ENCODE data around the gene RGS9.
A peak's percentile ranks its signal among the peaks of the same experiment; 100 is the strongest.

RGS9 gene

DNA sequence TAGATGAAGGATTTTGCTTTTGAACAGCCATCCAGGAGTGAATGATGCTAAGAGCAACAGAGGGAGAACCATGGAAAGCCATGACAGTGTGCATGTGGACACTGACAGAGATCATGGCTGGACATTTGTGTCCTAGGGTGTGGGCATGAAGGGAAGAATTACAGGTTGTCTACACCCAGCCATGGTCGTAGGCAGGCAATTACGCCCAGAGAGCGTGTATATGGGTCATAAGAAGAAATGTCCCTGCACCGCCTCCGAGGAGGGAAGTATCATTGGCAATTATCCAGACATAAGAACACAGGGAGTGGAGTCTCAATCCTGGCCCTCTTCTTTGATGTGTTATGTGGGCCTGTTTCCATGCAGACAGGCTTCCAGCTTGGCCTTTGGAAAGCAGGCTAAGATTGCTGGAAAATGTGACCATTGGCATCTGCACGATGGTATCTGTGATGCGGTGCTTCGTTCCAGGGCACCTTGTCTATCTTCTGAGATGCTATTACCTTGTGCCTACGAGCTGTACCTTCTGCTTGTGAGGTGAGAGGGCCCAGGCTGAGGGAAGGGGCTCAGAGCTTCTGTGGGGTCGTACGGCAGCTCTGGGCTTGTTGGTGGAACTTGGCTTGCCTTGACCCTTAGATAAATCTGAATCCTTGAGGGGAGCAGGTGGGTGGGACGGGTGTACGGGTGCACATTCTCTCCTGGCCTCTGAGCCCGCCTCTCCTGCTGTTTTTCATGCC is 19.8 kb downstream of the RGS9 start:
- Mint-ChIP-seq H3K9me3 (no peaks in the 10 kb centered on the region), H3K4me1 (ENCODE audit: low read depth) (peaks cover 7% of the 10 kb centered on the region), H3K27ac (no peak overlapping the region), H3K36me3 (ENCODE audit: low read depth) (peaks cover 5% of the 10 kb centered on the region), H3K27me3 (ENCODE audit: low read depth) (peaks cover 2% of the 10 kb centered on the region), H3K4me3 (no peak overlapping the region)

DNA sequence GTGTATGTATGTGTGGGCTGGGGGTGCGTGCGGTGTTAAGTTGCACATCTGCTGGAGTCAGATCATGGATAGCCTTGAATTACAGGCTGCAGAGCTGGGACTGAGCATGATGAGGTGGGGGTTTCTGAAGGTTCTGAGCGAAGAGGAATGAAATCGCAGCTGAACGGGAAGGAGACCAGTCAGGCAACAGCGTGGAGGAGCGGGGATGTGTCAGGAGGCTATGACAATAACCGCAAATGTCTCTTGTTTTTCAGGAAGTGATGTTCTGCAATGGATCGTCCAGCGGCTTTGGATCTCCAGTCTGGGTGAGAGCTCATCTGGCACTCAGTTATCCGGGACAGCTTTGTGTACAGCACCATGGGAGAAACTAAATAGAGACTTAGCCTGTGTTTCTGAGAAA is 20.9 kb downstream of the RGS9 start:
- Mint-ChIP-seq H3K4me3 (no peak overlapping the region), H3K4me1 (ENCODE audit: low read depth) (peaks cover 7% of the 10 kb centered on the region), H3K27me3 (ENCODE audit: low read depth) (no peaks in the 10 kb centered on the region), H3K9me3 (no peaks in the 10 kb centered on the region), H3K27ac (no peak overlapping the region), H3K36me3 (ENCODE audit: low read depth) (peaks cover 5% of the 10 kb centered on the region)

DNA sequence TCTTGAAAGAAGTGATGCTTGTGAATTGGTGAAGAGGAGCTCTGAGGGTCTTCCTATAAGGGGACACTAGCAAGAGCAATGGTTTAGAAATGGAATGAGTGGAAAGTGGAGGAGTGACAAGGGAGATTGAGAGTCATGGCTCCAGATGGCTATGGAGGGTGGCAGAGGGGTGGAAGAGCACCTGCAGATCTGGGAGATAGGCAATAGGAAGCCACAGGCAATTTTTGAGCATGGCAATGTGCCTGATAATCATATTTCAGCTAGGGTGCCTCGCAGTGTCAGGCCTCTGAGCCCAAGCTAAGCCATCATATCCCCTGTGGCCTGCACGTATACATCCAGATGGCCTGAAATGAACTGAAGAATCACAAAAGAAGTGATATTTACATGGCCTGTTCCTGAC is 21.5 kb downstream of the RGS9 start:
- Mint-ChIP-seq H3K9me3 (no peaks in the 10 kb centered on the region), H3K27ac (no peak overlapping the region), H3K4me1 (ENCODE audit: low read depth) (peaks cover 11% of the 10 kb centered on the region), H3K36me3 (ENCODE audit: low read depth) (peaks cover 5% of the 10 kb centered on the region), H3K4me3 (no peak overlapping the region), H3K27me3 (ENCODE audit: low read depth) (no peaks in the 10 kb centered on the region)

DNA sequence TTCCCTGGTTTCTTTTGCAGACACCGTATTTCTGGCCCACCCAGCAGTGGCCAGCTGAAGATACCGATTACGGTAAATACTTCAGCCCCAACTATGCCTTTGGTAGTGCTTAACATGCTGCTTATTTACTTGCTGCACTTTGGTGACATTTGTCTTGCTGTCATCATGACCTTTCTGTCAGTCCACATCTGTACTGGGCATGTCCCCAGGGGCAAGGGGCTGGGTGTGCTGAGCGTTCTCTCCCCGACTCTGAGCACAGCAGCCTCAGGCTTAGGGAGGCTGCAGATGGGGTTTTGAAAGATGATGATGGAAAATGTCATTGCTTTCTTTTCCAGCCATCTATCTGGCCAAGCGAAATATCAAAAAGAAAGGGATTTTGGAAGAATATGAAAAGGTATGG is 23.3 kb downstream of the RGS9 start:
- Mint-ChIP-seq H3K4me3 (no peak overlapping the region), H3K4me1 (ENCODE audit: low read depth) (peaks cover 24% of the 10 kb centered on the region), H3K27ac (no peak overlapping the region), H3K27me3 (ENCODE audit: low read depth) (no peaks in the 10 kb centered on the region), H3K36me3 (ENCODE audit: low read depth) (peaks cover 4% of the 10 kb centered on the region), H3K9me3 (no peaks in the 10 kb centered on the region)

DNA sequence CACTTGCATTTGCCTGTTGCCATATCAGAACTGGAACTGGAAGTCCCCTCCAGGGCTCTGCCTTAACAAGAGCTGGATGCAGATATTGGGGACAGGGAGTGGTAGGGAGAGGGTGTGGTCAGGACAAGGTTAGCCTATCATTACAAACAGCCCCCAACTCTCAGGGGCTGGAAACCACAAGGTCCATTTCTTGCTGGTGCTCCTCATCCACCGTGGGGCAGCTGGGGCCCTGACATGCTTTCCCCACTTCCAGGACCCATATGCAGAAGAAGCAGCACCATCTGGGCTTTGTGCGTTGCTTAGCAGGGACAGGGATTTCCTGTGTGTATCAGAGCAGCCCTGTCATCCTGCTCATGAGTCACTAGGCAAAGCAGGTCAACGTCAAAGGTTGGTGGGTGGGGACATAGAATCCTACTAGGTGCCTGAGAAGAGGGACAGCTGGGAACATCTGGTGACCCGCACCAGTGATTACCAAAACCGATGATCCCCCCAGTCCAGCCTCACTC is 26.9 kb downstream of the RGS9 start:
- Mint-ChIP-seq H3K4me3 (no peak overlapping the region), H3K27me3 (ENCODE audit: low read depth) (no peaks in the 10 kb centered on the region), H3K9me3 (no peaks in the 10 kb centered on the region), H3K27ac (peak overlapping the region; percentile 38), H3K36me3 (ENCODE audit: low read depth) (peaks cover 3% of the 10 kb centered on the region), H3K4me1 (ENCODE audit: low read depth) (peaks cover 24% of the 10 kb centered on the region)

DNA sequence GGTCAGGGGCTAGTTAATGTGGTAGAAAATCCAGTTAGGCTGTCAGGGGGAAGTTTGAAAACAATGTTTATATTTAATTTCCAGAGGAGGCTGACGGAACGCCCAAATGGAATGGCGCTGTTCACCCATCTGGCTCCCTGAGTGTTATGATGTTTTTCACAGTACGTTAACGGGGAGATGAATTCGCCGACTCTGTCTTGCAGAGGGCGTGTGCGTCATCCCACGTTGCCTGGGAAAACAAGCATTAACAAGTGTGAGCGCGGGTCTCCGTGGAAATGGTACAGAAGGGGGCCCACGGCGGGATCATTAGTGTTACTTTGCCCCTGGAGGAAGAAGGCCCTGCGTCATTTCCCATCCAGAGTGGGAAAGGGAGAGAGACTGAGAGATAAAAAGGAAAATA is 29.6 kb downstream of the RGS9 start:
- H3K4me3 Mint-ChIP-seq, result no peak overlapping the region
- peaks cover 29% of the 10 kb centered on the region for H3K4me1 Mint-ChIP-seq (ENCODE audit: low read depth)
- H3K36me3 Mint-ChIP-seq (ENCODE audit: low read depth), result peaks cover 3% of the 10 kb centered on the region
- no peaks in the 10 kb centered on the region for H3K27me3 Mint-ChIP-seq (ENCODE audit: low read depth)
- H3K27ac Mint-ChIP-seq, result no peak overlapping the region
- no peaks in the 10 kb centered on the region for H3K9me3 Mint-ChIP-seq

DNA sequence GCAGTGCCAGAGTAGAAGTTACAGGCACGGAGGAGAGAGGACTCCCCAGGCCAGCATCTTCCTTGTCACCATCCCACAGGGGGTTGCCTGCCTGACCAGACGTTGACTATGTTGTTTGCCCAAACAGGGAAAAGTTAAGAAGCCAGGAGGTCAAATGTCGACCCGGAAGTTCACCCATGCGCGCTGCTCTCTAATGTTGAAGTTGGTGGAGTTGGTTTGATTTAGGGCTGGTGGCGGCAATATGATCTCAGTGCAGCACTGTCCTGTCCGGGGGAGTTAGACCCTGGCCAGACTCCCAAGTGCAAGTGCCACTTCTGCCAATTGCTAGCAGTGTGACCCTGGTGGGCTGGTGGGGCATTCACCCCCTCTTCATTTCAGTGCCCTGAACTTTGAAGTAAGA is 30.4 kb downstream of the RGS9 start:
- peaks cover 34% of the 10 kb centered on the region for H3K4me1 Mint-ChIP-seq (ENCODE audit: low read depth)
- H3K36me3 Mint-ChIP-seq (ENCODE audit: low read depth), result peaks cover 3% of the 10 kb centered on the region
- H3K9me3 Mint-ChIP-seq, result no peaks in the 10 kb centered on the region
- no peak overlapping the region for H3K4me3 Mint-ChIP-seq
- H3K27ac Mint-ChIP-seq, result no peak overlapping the region
- no peaks in the 10 kb centered on the region for H3K27me3 Mint-ChIP-seq (ENCODE audit: low read depth)

DNA sequence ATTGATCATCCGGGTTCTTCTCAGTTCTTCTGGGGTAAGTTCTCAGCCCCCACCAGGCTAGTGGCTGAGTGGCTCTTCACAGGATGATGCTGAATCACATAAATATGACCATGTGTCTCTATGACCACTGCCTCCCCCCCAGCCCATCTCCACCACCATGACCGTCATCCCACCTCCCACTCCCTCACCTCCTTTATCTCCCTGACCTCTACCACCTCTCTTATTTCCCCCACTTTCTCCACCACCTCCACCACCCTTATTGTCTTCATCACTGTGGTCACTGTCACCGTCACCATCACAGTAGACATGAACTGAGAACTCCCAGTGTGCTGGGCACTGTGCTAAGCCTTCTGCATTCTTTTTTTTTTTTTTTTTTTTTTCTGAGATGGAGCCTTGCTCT is 32.5 kb downstream of the RGS9 start:
- Mint-ChIP-seq H3K9me3 (no peaks in the 10 kb centered on the region), H3K4me1 (ENCODE audit: low read depth) (peaks cover 20% of the 10 kb centered on the region), H3K27ac (no peak overlapping the region), H3K4me3 (no peak overlapping the region), H3K36me3 (ENCODE audit: low read depth) (peaks cover 3% of the 10 kb centered on the region), H3K27me3 (ENCODE audit: low read depth) (no peaks in the 10 kb centered on the region)

DNA sequence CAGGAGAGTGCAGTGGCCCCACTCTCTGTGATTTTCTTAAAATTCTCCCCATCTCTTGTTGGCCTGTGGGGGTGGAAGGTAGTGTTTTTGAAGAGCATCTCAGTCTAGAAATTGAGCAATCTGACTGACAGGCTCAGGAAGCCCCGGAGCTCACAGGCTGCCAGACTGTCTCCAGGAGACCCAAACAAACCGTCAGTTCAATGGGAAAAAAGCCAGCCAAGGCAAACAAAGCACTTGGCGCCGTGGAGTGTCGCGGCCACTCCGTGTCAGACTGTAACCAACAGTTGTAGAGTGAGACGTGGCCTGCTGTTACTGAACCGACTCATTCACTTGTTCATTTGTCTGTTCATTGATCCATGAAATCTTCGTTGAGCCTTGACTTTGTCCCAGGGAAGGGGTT is 33.7 kb downstream of the RGS9 start:
- peaks cover 11% of the 10 kb centered on the region for H3K4me1 Mint-ChIP-seq (ENCODE audit: low read depth)
- H3K4me3 Mint-ChIP-seq, result no peak overlapping the region
- no peaks in the 10 kb centered on the region for H3K36me3 Mint-ChIP-seq (ENCODE audit: low read depth)
- H3K27ac Mint-ChIP-seq, result no peak overlapping the region
- no peaks in the 10 kb centered on the region for H3K27me3 Mint-ChIP-seq (ENCODE audit: low read depth)
- H3K9me3 Mint-ChIP-seq, result no peaks in the 10 kb centered on the region

DNA sequence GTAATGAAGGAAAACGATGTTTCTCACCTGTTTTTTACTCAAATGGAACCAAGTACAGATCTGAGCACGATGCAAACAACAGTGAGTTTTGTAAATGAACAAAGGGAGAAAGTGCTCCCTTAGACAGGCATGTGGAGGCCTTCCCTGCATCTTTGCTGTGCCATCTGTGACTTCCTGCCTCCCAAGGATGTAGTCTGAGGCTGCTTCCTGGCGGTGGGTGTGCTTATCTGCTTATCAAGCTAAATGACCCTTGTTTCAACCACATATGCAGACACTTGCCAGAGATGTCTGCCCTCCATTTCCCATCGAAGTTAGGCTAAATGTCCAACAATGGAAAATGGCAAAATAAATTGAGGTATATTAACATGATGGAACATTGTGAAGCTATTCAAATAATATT is 34.6 kb downstream of the RGS9 start:
- Mint-ChIP-seq H3K4me3 (no peak overlapping the region), H3K27ac (no peak overlapping the region), H3K27me3 (ENCODE audit: low read depth) (no peaks in the 10 kb centered on the region)

DNA sequence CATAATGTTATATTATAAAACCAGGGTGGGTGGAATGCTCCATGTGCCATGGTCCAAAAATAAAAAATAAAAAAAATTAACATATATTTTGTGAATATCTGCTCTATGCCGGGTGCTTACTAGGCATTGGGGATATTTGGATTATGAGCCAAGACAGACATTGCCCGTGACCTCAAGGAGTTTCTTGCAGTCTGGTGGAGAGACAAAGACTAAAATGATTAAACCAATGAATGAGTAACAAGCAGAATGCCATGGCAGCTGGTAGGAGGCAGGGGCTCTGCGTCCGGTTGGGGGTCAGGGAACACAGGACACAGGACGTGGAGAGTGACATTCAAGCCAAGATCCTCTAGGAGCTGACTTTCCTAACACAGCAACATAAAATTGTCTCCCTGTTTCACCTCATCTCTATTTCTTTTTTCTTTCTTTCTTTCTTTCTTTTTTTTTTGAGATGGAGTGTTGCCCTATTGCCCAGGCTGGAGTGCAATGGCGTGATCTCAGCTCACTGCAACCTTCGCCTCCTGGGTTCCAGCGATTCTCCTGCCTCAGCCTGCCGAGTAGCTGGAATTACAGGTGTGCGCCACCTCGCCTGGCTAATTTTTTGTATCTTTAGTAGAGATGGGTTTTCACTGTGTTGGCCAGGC is 35.4 kb downstream of the RGS9 start:
- H3K27ac Mint-ChIP-seq, result peak overlapping the region; percentile 33

More for the DNA sequence above, 34.6 kb downstream of the RGS9 start:
- H3K9me3 Mint-ChIP-seq, result peaks cover 1% of the 10 kb centered on the region
- H3K36me3 Mint-ChIP-seq (ENCODE audit: low read depth), result peaks cover 1% of the 10 kb centered on the region
- H3K4me1 Mint-ChIP-seq (ENCODE audit: low read depth), result peaks cover 12% of the 10 kb centered on the region

DNA sequence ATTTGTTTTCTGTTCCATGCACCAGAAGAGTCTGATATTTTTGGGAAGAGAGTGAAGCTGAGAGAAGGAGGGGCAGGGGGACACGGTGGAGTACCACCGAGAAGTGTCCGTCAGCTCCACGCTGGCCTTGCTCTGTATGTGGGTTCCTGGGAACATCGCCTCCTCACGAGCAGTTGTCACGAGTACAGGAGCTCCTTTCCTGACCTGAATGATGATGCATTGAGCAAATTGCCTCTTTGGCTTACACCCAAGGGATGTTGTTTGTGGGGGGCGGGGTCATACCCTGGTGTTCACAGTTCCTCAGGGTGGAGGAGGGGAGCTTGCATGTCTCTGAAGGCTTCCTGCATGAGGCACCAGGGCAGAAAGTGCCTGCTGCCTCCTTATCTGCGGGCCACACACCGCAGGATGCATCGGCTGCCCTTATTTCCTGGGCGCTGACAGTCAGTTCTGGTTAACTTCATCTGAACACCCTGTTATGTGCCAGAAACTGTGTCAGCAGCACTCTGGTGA is 36.2 kb downstream of the RGS9 start:
- H3K27me3 Mint-ChIP-seq (ENCODE audit: low read depth), result no peaks in the 10 kb centered on the region
- H3K4me1 Mint-ChIP-seq (ENCODE audit: low read depth), result peaks cover 23% of the 10 kb centered on the region
- H3K4me3 Mint-ChIP-seq, result no peak overlapping the region

More for the DNA sequence above, 35.4 kb downstream of the RGS9 start:
- no peaks in the 10 kb centered on the region for H3K27me3 Mint-ChIP-seq (ENCODE audit: low read depth)
- peaks cover 19% of the 10 kb centered on the region for H3K4me1 Mint-ChIP-seq (ENCODE audit: low read depth)
- peaks cover 9% of the 10 kb centered on the region for H3K9me3 Mint-ChIP-seq
- H3K4me3 Mint-ChIP-seq, result no peak overlapping the region
- H3K36me3 Mint-ChIP-seq (ENCODE audit: low read depth), result peaks cover 6% of the 10 kb centered on the region

DNA sequence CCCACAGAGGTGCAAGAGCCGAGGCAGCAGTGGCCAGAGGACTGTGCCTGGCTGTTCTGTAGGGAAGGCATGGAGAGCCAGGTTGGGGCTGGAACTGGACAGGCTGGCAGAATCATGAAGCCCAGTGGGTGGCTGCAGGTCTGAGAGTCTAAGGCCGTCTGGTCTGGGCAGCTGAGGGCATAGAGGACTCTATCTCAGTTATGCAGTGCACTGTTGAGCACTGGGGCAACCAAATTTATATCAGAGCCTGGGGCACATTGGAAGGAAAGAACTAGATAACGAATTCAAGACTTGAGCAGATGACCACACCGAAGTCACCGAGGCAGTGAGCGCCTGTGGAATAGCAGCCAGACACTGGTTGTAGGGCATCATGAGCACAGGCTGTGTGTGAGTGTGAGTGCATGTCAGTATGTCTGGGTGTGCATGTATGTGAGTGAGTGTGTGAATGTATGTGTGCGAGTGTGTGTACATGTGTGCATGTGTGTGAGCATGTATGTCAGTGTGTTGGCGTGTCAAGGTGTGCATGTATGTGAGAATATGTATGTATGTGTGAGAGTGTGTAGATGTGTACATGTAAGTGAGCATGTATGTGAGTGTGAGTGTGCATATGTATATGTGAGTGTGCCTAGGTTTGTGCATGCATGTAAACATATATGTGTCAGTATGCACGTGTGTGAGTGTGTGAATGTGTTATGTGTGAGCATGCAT is 37.0 kb downstream of the RGS9 start:
- peaks cover 6% of the 10 kb centered on the region for H3K36me3 Mint-ChIP-seq (ENCODE audit: low read depth)
- H3K9me3 Mint-ChIP-seq, result peaks cover 9% of the 10 kb centered on the region
- H3K4me3 Mint-ChIP-seq, result no peak overlapping the region
- H3K27me3 Mint-ChIP-seq (ENCODE audit: low read depth), result no peaks in the 10 kb centered on the region
- H3K4me1 Mint-ChIP-seq (ENCODE audit: low read depth), result peaks cover 28% of the 10 kb centered on the region
- H3K27ac Mint-ChIP-seq, result no peak overlapping the region

More for the DNA sequence above, 36.2 kb downstream of the RGS9 start:
- Mint-ChIP-seq H3K27ac (no peak overlapping the region), H3K9me3 (peaks cover 9% of the 10 kb centered on the region), H3K36me3 (ENCODE audit: low read depth) (peaks cover 6% of the 10 kb centered on the region)

DNA sequence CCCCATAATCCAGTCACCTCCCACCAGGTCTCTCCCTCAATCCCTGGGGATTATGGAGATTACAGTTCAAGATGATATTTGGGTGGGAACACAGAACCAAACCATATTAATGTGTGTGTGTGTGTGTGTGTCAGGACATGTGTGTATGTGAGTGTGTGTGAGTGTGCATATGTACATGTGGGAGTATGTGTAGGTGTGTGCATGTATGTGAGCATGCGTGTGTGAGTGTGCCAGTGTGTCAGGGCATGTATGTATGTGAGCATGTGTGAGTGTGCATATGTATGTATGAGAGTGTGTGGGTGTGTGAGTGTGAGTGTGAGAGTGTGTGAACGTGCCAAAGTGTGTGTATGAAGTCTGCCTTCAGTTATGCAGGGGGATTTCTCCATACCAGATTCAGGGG is 37.8 kb downstream of the RGS9 start:
- Mint-ChIP-seq H3K36me3 (ENCODE audit: low read depth) (peaks cover 6% of the 10 kb centered on the region), H3K4me3 (no peak overlapping the region), H3K9me3 (peaks cover 9% of the 10 kb centered on the region), H3K4me1 (ENCODE audit: low read depth) (peaks cover 36% of the 10 kb centered on the region), H3K27me3 (ENCODE audit: low read depth) (no peaks in the 10 kb centered on the region), H3K27ac (no peak overlapping the region)
